Fibroblast of lung (primary cell): Measurements from ENCODE around the gene TRUB2. TPM values are rescaled to one million over a fixed set of nuclear protein-coding genes. Genes with fewer than 3 reads are reported as not detected.

Experiments
- DNase-seq, 2 donors: peaks; one replicate each; pipeline versions ENCODE4 v3.0.0 to v3.0.0-alpha.2; 2010; ENCODE audit warnings: low read depth in 2 of 2
- H2AFZ ChIP-seq: 2 replicates; pipeline ENCODE4 v1.5.1; 2012; ENCODE audit warnings: low read length, control low read depth, inconsistent platforms
- H3K27ac ChIP-seq: 2 replicates; pipeline ENCODE4 v1.5.1; 2011; ENCODE audit warnings: low read length, control low read depth; ENCODE audit not compliant: insufficient read depth
- H3K27me3 ChIP-seq: 2 replicates; pipeline ENCODE4 v1.5.1; 2011; ENCODE audit warnings: mild to moderate bottlenecking, low read length; ENCODE audit not compliant: control insufficient read depth, insufficient read depth
- H3K36me3 ChIP-seq: 2 replicates; pipeline ENCODE4 v1.5.1; 2011; ENCODE audit warnings: low read length; ENCODE audit not compliant: control insufficient read depth, insufficient read depth
- H3K4me1 ChIP-seq: 2 replicates; pipeline ENCODE4 v1.5.1; 2011; ENCODE audit warnings: low read length; ENCODE audit not compliant: control insufficient read depth, insufficient read depth; ENCODE audit errors: extremely low read depth
- H3K4me2 ChIP-seq: 2 replicates; pipeline ENCODE4 v1.5.1; 2011; ENCODE audit warnings: low read length, control low read depth; ENCODE audit not compliant: insufficient read depth; ENCODE audit errors: extremely low read depth
- H3K4me3 ChIP-seq, 4 experiments: fragments of 200-600 bp in 1 of 4; sonication (generic) in 1 of 4; replicated peaks in 1 of 4; 2 replicates each; pipeline ENCODE4 v1.5.1; 2011 to 2016; ENCODE audit warnings: low read length in 4 of 4, low read depth in 3 of 4, mild to moderate bottlenecking in 3 of 4, control low read depth in 2 of 4, inconsistent platforms in 1 of 4, mixed read lengths in 1 of 4; ENCODE audit not compliant: insufficient read depth in 1 of 4; ENCODE audit errors: control extremely low read depth in 1 of 4
- H3K79me2 ChIP-seq: 2 replicates; pipeline ENCODE4 v1.5.1; 2012; ENCODE audit warnings: mild to moderate bottlenecking, low read length, inconsistent platforms; ENCODE audit not compliant: control insufficient read depth, insufficient read depth
- H3K9ac ChIP-seq: 2 replicates; pipeline ENCODE4 v1.5.1; 2011; ENCODE audit warnings: mild to moderate bottlenecking, low read length, control low read depth; ENCODE audit not compliant: insufficient read depth
- H3K9me3 ChIP-seq: 2 replicates; pipeline ENCODE4 v1.5.1; 2012; ENCODE audit warnings: low read depth, low read length; ENCODE audit not compliant: control insufficient read depth, insufficient read depth
- H4K20me1 ChIP-seq: 2 replicates; pipeline ENCODE4 v1.5.1; 2011; ENCODE audit warnings: low read length; ENCODE audit not compliant: control insufficient read depth, insufficient read depth; ENCODE audit errors: extremely low read depth
- CTCF ChIP-seq, 2 donors: IDR thresholded peaks in 1 of 2; conservative IDR thresholded peaks in 1 of 2; 1 replicate in 1 of 2; 2 replicates in 1 of 2; pipeline ENCODE4 v1.5.1; 2011 to 2012; ENCODE audit warnings: low read length in 2 of 2, control low read depth in 1 of 2, inconsistent platforms in 1 of 2, low read depth in 1 of 2, mild to moderate bottlenecking in 1 of 2
- EZH2 ChIP-seq: IDR thresholded peaks from 2 replicates; pipeline ENCODE4 v1.5.1; 2012; ENCODE audit warnings: low read length, control low read depth, mild to moderate bottlenecking; ENCODE audit errors: missing control alignments
- polyA plus RNA-seq, 2 donors: library from polyadenylated mRNA; depleted of rRNA in 1 of 2; stranded (reverse) in 1 of 2; unstranded in 1 of 2; fragments of >200 nt; gene quantifications; 2 replicates each; pipeline ENCODE4 v1.2.1, GENCODE V29; 2011 to 2012; ENCODE audit warnings: missing spikeins in 1 of 2
- total RNA-seq: library from RNA; depleted of rRNA; stranded (reverse); fragments of >200 nt; gene quantifications from 2 replicates; pipeline ENCODE4 v1.2.1, GENCODE V29; 2014

Gene TRUB2
- total and polyA plus RNA-seq, 2 donors (not counting 1 experiment from before 2014, with no cell fraction given) = 10.4 to 22.6 TPM

- H3K27me3 ChIP-seq = no peaks in the 10 kb centered on the region
- H3K27ac ChIP-seq = no peak overlapping the region
- no peaks in the 10 kb centered on the region for H3K4me1 ChIP-seq
- no peak for DNase-seq
- H3K36me3 ChIP-seq = peaks cover 30% of the 10 kb centered on the region
- H3K4me2 ChIP-seq = no peak overlapping the region
- H4K20me1 ChIP-seq = no peaks in the 10 kb centered on the region
- H3K4me3 ChIP-seq = no peak overlapping the region
- H2AFZ ChIP-seq = no peak overlapping the region
- H3K9me3 ChIP-seq = no peaks in the 10 kb centered on the region
- no peaks in the 10 kb centered on the region for H3K79me2 ChIP-seq
- TF ChIP-seq EZH2 (no peak), CTCF (conservative IDR thresholded peaks at IDR 0.05 in 1 of 2, IDR thresholded peaks at IDR 0.05 in 1 of 2; ENCODE audit: low read depth in 1 of 2, low read length in 2 of 2) (no peak)
- H3K9ac ChIP-seq = no peak overlapping the region
These were observed 65.0 kb downstream of the TRUB2 start for GRCh38 chr9:128257086-128257825.

Other genes starting within 250 kb of the TRUB2 start
- 57.3 and 57.6 TPM in 2 replicates for gene PTGES2, start 194.7 kb downstream of the TRUB2 start, total RNA-seq
- 44.8 and 60.7 TPM in 2 replicates for gene PTGES2, start 194.7 kb downstream of the TRUB2 start, polyA plus RNA-seq
- gene LCN2, start 173.0 kb downstream of the TRUB2 start, total RNA-seq = not detected in 2 replicates
- not detected in 2 replicates for gene LCN2, start 173.0 kb downstream of the TRUB2 start, polyA plus RNA-seq
- gene BBLN, start 162.2 kb downstream of the TRUB2 start, total RNA-seq = 22.1 and 29.4 TPM in 2 replicates
- gene BBLN, start 162.2 kb downstream of the TRUB2 start, polyA plus RNA-seq = 23.8 TPM in 2 replicates
- gene CIZ1, start 130.9 kb downstream of the TRUB2 start, total RNA-seq = 21.3 and 27.2 TPM in 2 replicates
- 26.1 and 48.4 TPM in 2 replicates for gene CIZ1, start 130.9 kb downstream of the TRUB2 start, polyA plus RNA-seq
- gene DNM1, start 119.1 kb downstream of the TRUB2 start, total RNA-seq = 11.8 and 30.4 TPM in 2 replicates
- 3.7 and 11.6 TPM in 2 replicates for gene DNM1, start 119.1 kb downstream of the TRUB2 start, polyA plus RNA-seq
- 96.0 and 118 TPM in 2 replicates for gene GOLGA2, start 46.4 kb downstream of the TRUB2 start, total RNA-seq
- gene GOLGA2, start 46.4 kb downstream of the TRUB2 start, polyA plus RNA-seq = 107 and 126 TPM in 2 replicates
- 35.4 and 35.7 TPM in 2 replicates for gene SWI5, start 46.2 kb downstream of the TRUB2 start, total RNA-seq
- gene SWI5, start 46.2 kb downstream of the TRUB2 start, polyA plus RNA-seq = 46.7 and 62.6 TPM in 2 replicates
- gene COQ4, start 392 bp upstream of the TRUB2 start, total RNA-seq = 11.2 and 12.6 TPM in 2 replicates
- 18.3 and 18.7 TPM in 2 replicates for gene COQ4, start 392 bp upstream of the TRUB2 start, polyA plus RNA-seq
- 11.7 and 11.8 TPM in 2 replicates for gene SLC27A4, start 18.1 kb upstream of the TRUB2 start, total RNA-seq
- gene SLC27A4, start 18.1 kb upstream of the TRUB2 start, polyA plus RNA-seq = 10.3 and 13.3 TPM in 2 replicates
- gene URM1, start 48.9 kb upstream of the TRUB2 start, total RNA-seq = 23.6 and 28.6 TPM in 2 replicates
- gene URM1, start 48.9 kb upstream of the TRUB2 start, polyA plus RNA-seq = 35.3 and 43.3 TPM in 2 replicates
- 44.9 and 64.2 TPM in 2 replicates for gene CERCAM, start 98.4 kb upstream of the TRUB2 start, total RNA-seq
- gene CERCAM, start 98.4 kb upstream of the TRUB2 start, polyA plus RNA-seq = 56.9 and 90.5 TPM in 2 replicates
- 17.7 and 20.6 TPM in 2 replicates for gene ODF2, start 133.6 kb upstream of the TRUB2 start, total RNA-seq
- gene ODF2, start 133.6 kb upstream of the TRUB2 start, polyA plus RNA-seq = 10.2 and 16.7 TPM in 2 replicates
- 22.1 and 23.6 TPM in 2 replicates for gene GLE1, start 182.3 kb upstream of the TRUB2 start, total RNA-seq
- 14.7 and 26.7 TPM in 2 replicates for gene GLE1, start 182.3 kb upstream of the TRUB2 start, polyA plus RNA-seq
- gene SPTAN1, start 230.1 kb upstream of the TRUB2 start, total RNA-seq = 229 and 518 TPM in 2 replicates
- gene SPTAN1, start 230.1 kb upstream of the TRUB2 start, polyA plus RNA-seq = 189 and 207 TPM in 2 replicates